NCI-H1694 (cell line): Measurements from ENCODE around the gene SLC12A7.
"Not testable (repeated sequence)": the region's sequence is repeated elsewhere in the genome, so short reads cannot be mapped to it uniquely, and the experiment has no call there.

Experiments
- DNase-seq: peaks from one replicate; lab custom pipeline; 2025; lab: John Stamatoyannopoulos, UW

The SLC12A7 gene

DNA sequence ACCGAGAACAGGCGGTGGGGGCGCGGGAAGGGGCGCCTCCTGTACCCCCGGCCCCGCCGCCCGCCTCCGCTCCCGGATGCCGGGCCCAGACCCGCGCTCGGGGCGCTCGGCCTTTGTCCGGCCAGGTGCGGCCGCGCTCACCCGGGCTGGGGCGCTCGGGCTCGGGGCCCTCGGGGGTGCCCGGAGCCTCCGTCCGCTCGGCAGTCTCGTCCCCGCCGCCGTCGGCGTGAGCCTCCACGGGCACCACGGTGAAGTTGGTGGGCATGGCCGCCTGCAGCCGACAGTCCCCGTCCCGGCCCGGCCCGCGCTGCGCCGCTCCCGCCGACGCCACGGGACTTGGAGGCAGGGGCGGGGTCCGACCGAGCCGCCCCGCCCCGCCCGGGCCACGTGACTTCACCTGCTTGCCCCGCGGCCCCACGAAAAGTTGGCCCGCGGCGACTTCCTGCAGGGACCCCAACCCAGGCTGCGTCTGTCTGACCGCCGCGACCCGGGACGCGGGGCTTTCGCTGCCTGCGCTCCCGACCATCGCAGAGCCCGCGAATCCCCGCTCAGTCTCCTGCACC, at the start of gene SLC12A7:
TSS of gene SLC12A7 (minus strand) at position 337 of the 563 bp plus-strand sequence. CDS start at position 265, 72 bp downstream.
- DNase-seq = no peak

DNA sequence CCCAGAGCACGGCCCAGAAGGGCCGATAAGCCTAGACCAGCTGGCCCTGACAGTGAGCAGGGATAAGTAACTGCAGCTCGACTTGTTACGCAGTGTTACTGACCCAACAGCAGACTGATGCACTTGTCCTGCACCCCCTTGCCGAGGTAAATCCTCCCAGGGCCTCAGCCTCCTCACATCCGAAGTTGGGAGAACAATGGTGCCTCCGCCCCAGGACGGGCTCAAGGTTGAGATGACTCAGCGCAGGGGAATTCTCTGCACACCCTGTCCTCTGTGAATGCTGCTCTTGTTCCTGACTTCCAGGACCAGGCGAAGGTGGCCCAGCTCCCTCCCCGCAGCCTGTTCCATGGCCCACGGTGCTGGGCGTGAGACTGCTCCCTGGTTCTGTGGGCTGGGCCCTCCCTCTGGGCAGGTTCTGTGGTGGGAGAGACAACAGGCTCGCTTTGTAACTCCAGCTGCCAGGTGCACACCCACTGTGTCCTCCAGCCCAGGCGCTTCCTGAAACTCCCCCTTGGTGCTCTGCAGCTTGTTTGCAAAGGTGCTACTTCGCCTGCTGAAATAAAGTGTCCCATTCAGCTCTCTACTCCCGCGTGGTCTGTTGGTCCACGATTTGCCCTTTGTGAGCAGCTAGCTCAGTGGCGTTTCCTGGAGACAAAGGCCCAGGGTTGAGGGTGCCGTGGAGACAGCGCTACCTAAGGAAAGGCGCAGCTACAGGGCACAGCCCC, 49.4 kb upstream of the SLC12A7 start:
- no peak for DNase-seq

DNA sequence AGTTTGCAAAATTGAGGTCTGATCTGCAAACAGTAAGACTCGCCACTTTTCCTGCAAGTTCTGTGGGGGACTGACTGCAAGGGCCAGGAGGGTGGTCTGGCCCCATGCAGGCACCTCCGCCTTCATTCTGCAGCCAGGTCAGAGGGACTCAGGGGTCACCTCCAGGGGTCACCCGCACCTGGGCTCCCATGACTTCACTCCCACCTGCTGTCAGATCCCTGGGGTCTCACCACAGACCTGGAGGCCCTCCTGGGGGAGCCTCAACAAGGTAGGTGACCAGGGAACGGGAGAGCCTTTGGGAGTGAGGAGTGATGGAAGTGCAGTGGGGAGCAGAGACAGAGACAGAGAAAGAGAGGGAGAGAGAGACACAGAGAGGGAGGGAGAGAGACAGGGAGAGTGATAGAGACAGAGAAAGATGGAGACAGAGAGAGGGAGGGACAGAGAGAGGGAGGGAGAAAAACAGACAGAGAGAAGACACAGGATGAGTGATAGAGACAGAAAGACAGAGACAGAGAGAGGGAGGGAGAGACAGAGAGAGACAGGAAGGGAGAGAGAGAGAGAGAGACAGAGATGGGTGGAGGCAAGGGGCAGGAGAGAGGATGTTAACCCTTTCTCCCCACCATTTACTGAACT, 48.0 kb upstream of the SLC12A7 start:
- DNase-seq = no peak

DNA sequence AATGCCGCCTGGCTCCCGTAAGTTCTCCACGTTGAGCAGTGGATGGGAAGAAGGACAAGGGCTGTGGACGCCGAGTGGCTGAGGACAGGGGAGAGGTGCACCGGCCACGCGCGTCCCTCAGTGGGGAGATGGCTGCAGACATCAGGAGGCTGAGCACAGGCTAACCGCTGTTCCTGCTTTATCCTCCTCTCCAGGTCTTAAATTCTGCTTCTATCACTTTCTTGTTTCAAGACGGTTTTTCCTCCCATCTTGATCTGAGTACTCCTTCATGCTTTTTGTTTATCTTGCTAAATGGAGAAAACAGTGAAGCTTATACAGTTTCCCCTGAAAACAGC, 47.4 kb upstream of the SLC12A7 start:
- no peak for DNase-seq

DNA sequence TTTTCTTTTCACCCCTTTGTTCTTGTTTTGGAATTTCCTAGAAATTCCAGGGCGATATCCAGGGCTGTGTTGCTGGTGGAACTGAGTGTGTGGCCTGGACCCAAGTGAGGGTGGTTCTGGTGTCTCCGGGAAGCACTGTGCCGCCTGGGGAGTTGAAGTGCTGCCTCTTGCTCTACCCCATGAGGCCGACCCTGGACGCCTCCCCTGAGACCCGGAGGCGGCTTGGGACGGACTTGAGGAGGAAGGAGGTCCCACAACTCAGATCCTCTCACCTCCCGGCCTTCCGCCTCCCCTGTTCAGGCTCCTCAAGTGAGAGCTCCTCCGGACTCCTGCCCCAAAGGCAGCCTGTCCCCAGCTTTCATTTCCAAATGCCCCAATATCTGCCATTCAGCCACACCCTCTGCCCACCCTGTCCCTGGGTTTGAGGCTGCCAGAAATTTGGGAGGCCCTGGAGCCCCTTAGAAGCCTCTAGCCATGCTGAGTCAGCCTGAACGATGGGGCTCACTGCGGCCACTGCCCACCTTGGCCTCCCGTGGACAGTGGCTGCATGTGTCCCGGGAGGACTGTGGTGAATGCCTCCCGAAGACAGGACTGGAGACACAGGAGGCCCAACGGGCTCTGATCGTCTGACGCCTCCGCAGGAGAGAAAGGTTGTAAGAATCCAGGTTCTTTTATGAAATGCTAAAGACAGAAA, 46.9 kb upstream of the SLC12A7 start:
- DNase-seq = no peak

DNA sequence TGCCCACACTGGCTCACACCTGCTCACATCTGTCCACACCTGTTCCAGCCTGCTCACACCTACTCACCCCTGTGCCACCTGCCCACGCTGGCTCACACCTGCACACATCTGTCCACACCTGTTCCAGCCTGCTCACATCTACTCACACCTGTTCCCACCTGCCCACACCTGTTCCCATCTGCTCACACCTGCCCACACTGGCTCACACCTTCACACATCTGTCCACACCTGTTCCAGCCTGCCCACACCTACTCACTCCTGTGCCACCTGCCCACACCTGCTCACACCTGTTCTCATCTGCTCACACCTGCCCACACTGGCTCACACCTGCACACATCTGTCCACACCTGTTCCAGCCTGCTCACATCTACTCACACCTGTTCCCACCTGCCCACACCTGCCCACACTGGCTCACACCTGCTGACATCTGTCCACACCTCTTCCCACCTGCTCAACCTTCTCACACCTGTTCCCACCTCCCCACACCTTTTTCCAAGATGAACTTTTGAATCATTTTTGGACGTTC, 45.7 kb upstream of the SLC12A7 start:
- DNase-seq = not testable (repeated sequence)

DNA sequence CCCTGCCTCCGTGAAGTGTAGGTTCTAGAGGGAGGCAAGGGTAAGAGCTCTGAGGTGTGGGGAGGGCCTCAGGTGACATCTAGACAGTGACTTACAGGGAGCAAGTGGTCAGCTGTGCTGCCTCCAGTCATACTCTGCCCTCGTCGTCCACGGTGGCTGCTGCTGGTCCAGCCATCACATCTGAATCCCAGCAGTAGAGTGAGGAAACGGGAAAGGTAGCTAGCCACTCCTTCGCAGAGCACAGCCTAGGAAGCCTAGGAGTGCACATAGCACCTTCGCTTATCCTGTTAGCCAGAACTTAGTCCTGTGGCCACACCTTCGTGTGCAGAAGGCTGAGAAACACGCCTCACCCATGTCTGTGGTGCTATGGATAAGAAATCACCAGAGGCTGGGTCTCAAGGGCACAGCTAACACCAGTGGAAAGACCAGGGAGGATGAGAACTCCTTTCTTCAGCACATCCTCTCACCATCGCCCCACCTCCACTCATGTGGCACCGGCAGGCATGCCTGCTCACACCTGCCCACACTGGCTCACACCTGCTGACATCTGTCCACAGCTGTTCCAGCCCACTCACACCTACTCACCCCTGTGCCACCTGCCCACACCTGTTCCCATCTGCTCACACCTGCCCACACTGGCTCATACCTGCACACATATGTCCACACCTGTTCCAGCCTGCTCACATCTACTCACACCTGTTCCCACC, 45.0 kb upstream of the SLC12A7 start:
- DNase-seq = no peak

DNA sequence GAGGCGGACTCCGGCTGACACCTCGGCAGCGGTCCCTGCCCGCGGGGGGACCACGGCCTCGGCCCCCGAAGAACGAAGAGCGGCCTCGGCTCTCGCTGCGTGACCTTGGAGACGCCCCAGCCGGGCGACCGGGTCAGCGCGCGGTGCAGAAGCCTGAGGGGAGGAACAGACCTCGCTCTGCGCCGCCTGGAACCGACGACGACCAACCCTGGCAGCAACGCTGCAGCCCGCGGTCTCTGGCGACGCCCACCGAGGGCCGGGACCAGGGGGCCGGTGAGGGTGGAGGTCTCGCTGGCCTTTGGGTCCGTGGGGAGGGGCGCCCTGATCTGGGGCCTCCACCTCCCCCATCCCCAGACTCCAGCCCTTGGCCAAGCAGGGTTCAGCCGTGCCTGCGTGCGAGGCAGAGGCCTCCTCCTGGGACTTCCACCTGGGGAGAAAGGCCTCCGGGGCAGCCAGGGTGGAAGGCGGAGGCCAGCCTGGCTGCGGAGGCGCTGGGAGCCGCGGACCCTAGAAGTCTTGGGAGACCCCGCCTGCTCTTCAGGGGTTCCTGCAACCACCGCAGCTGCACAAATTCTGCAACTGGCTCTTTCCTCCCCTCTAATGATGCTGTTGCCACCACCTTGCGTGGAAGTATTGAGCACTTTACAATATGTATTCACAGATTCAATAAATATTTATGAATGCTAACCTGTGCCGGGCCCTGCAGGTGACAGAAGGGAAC, 44.3 kb upstream of the SLC12A7 start:
- no peak for DNase-seq

DNA sequence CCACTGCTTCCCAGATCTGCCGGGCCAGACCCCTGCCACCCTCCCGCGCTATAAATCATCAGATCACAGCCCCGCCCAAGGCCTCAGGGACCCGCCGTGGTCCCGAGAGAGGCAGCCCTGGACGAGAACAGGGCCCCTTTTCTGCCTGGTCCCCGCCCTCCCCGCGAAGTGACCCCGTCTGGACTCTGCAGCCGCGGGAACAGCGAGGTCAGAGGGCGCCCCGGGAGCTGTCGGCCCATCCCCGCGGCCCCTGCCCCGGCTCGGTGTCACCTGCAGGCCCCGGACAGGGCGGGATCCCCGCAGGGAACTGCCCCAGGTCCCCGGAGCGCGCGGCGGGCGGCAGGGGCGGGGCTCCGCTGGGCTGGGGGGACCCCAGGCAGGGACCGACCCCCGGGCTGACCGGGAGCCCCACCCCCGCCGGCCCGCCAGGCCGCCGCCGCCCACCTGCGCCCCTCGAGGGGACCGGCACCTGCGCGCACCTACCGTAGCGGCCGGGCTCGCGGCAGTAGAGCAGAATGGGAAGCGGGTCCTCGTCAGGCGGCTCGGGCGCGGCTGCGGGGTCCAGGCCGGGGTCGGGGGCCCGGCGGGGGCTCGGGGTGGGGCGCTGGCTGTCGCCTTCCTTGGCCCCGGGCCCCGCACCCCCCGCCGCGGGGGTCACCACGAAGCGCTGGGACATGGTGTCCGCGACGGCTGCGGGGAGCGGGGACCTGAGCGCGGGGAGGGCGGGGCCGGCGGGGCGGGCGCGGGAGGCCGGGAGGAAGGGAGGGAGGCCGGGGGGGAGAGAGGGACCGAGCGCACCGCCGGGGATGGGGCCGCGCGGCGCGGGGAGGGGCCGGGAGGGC, 43.5 kb upstream of the SLC12A7 start:
- no peak for DNase-seq

DNA sequence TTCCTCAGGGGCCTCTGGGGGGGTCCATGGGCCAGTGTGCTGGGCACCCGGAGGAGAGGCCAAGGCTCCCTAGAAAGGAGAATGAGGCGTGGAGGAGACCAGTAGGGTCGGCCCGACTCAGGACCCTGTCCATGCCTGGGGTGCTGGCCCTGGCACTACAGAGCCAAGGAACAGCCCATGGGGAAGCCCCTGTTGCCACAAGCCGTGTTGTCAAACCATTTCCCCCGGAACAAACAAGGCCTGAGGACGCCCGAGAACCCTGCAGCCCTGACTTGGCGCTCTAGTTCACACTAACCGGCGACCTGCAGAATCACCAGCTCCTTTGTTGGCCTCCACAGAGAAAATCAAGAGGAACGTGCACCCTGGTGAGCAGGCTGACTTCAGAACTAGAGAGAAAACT, 41.6 kb upstream of the SLC12A7 start:
- no peak for DNase-seq

DNA sequence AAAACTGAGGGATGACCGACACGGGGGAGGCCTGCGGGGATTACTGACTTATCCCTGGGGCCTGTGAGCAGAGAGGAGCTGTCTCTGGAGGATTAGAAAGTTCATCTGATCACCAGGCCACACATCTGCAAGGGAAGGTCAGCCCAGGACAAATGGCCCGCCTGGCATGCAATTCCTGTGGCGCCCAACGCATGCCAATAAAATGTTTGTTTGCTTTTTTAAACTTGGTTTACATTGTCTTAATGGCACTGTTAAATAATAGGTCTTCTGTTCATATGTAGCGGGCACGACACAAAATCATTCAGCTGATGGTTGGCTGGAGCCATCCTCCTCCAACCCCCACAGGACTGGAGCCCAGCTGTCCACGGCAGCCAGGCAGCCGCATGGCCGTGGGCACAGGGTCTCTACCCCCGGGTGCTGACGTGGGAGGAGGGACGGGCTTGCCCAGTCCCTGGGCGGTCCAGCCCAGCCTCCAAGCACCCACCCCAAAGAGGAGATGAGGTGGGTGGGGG, 41.0 kb upstream of the SLC12A7 start:
- DNase-seq = no peak

DNA sequence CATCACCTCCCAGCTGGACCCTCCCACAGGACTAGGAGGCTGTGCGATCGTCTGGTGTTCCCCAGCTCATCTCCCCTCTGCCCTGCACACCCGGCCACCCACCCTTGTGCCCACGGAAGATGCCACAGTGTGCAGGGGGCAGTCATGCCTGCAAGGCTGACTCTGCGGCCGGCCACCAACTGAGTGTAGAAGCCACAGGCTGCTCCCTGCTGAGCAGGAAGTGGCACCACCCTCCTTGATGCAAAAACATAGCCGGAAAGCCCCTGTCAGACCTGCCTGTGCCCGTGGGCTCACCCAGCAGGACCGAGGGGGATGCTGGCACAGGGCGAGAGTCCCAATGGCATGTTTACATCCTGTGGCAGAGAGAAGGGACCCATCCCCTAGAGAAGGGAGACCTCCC, 40.3 kb upstream of the SLC12A7 start:
- DNase-seq = no peak

DNA sequence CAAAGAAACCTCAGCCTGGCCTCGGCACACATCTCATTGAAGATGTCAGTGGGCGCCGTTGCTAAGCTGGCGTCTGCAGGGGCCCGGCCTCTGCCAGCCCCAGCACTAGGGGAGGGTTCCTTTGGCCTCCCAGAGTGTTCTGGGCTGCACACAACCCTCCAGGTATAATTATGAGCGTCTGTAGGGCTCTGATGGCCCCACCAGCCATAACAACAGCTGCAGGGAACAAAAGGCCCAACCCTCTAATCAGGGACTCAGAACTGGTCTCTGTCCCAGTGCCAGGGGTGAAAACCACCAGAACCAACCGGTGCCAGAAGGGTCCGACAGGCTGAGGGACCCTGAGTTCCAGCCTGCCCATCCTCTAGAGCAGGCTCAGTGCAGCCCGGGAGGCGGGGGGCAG, 39.5 kb upstream of the SLC12A7 start:
- DNase-seq = no peak

DNA sequence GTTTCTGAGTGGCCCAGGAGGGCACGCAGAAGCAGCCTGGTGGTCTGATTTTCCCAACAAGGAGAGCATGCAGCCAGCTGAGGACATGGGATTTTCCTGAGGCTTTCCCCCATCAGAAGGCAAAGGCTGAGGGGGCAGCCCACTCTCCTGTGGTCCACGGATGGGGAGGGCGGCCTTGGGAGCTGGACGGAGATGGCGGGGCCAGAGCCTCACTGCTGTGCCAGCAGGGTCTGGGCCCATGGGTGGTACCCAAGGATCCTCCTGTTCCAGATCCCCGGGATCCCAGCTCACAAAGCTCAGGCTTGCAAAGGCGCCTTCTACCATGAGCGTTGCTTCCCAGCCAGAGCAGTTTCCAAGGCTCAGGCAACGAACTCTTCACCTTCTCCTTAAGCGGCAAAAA, 39.0 kb upstream of the SLC12A7 start:
- no peak for DNase-seq

DNA sequence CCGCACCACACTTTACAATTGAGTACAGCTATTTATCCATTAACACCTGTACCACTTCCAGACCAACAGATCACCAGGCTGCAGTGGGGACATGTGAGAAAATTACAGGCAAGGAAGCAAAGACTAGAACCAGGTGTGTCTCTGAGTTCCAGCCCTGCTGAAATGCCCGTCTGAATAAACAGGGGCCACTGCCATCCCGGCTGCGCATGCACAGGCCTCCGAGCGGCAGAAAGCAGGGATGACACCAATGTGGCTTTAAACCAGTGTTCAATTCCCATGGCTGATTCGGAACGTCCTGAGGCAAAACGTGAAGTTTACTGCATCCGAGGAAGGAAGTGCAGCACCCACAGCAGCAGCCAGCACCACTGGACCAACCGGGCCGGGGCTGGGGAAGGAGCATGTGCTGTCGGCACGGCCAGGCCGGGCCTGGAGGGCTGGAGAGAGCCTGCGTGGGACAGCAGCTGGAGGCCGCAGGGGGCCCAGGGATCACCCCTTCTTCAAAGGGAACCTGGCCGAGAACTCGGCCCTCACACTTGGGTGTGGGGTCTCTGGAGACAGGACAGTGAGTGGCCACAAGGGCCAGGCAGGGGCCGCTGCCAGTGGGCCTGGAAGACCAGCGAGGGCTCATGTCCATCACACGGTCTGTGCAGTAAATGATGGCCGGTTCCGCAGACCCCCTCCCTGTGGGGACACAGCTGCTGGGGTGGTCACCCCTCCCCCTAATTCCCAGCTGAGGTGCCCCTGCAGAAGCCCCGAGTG, 33.0 kb upstream of the SLC12A7 start:
- no peak for DNase-seq

DNA sequence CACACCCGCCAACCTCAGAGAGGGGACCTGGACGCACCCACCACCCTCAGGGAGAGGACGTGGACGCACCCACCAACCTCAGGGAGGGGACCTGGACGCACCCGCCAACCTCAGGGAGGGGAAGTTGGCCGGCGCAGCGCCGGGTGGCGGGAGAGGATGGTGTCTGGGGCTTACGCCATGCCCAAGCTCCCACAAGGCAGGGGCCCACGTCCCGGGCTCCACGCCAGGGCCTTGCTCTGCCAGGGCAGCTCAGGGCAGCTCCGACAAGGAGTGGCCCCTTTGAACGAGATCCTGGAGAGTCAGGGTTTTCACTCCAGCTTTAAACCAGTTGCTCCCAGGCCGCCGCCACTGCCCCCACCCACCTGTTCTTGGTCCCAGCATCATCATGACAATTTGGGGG, 32.2 kb upstream of the SLC12A7 start:
- no peak for DNase-seq

DNA sequence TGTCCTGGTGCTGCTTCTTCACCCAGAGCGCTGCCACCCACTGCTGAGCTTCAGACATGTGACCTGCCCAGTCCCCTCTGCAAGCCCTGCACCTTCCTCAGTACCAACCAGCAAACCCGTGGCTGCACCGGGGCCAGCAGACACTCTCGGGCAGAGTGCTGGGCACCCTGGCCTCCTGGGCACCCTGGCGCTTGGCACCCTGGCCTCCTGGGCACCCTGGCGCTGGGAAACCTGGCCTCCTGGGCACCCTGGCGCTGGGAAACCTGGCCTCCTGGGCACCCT, 31.7 kb upstream of the SLC12A7 start:
- DNase-seq = no peak

DNA sequence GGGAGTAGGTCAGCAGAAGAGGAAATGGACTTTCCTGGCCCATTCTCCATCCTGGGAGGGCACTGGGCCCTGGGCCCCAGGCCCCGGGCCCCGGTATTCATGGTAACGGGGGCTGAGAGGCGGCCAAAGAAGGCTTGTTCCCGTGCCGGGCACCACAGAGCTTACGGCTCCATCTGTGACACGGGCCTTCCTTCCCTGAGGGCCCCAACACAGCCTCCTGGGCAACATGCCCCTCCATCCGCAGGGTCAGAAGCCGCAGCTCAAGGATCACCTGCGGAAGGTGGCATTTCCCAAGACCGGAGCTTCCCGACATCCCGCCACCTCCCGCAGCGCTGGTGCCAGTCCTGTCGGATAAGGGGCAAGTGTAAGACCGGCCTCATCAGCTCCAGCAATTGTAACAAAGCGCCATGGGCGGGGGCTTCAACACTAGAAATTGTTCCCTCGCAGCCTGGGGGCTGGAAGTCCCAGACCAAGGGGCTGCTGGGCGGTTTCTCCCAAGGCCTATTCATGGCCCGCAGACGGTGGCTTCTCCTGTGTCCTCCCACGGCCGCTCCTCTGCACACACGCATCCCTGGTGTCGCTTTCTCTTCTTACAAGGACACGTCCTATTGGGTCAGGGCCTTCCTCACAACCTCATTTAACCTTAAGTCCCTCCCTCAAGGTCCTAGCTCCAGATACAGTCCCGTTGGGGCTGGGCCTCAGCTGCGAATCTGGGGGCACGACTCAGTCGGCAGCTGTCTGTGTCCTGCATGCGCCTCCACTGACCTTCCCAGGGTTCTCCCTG, 31.2 kb upstream of the SLC12A7 start:
- no peak for DNase-seq

DNA sequence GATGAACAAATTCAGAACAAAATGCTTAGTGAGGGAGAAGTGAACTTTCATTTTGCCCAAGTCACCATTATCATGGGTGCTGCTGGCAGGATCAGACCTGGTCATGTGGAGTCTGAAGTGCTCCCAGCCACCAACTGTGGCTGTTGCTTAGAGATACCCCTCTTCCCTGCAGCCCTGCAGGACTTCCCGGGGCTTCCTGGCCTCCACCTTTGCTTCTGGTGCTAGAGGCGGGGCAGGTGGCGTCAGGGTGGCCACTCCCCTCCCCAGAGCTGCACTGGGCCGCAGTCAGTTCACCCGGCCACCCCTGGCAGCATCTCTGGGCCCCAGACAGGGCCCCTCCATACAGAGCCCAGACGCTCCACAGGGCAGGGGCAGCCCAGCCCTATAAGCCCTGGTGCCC, 30.0 kb upstream of the SLC12A7 start:
- no peak for DNase-seq
